ENCODE data around the gene ZNF490.
A peak's percentile ranks its signal among the peaks of the same experiment; 100 is the strongest.
"Not testable (repeated sequence)": the region's sequence is repeated elsewhere in the genome, so short reads cannot be mapped to it uniquely, and the experiment has no call there.

Gene ZNF490

DNA sequence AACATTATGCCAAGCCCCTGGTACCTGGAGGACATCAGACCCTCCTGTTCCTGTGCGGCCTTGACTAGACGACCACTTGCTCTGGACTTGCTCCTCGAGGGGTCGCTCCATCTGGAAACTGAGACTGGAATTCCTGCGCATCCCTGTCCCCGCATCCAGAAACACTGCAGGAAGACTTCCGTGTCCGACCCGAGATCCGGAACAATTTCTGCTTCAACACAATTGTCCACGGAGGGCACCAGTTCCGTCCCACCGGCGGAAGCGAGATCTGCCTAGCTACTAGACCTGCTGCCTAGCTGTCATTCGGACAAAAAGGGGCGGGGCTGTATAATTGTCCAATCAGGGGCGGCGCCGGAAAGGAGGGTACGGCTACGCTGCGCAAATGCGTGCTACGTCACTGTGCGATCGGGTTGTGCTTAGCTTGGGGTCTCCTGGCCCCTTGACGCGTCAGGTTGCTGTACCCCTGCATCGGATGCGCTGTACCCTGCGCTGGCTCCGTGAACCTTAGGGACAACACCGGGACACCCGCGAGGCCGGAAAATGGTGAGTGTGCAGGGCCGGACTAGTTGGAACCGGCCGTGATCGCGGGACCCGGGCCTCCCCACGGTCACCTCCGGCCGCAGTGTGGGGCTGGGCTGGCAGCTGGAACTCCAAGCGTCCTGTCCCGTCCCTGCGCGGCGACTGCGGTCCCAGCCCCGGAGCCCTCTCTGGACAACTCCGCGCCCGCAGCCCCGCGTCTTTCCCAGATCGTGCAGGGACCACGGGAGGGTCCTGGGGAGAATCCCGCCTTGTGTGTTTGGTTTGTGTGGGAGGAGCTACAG is at the start of gene ZNF490, which contains the start of gene ZNF791:
ZNF490 (minus strand) TSS at position 274 of the 821 bp plus-strand sequence; CDS start at position 141, 133 bp downstream.
ZNF791 (plus strand) TSS at position 381 of the 821 bp plus-strand sequence; CDS start at position 541, 160 bp downstream.
- DNase-seq, result peak; percentile 73

DNA sequence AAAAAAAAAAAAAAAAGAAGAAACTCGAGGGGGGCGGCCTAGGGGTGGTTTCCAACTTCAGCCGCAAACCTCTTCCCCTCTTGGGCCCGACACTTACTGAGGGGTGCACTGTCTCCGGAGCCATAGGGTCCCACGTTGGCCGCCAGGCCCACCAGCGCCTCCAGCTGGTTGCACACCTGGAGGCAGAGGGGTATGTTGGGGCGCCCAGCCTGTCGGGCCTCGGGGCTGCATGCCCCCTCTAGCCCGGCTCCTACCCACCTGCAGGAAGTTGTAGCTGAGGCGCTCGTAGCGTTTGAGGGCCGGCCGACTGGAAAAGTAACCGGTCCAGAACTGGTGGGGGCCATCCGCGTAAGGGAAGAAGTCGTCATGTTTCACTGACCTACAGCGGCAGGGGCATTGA is 47.4 kb upstream of the ZNF490 start:
- no peak for DNase-seq

DNA sequence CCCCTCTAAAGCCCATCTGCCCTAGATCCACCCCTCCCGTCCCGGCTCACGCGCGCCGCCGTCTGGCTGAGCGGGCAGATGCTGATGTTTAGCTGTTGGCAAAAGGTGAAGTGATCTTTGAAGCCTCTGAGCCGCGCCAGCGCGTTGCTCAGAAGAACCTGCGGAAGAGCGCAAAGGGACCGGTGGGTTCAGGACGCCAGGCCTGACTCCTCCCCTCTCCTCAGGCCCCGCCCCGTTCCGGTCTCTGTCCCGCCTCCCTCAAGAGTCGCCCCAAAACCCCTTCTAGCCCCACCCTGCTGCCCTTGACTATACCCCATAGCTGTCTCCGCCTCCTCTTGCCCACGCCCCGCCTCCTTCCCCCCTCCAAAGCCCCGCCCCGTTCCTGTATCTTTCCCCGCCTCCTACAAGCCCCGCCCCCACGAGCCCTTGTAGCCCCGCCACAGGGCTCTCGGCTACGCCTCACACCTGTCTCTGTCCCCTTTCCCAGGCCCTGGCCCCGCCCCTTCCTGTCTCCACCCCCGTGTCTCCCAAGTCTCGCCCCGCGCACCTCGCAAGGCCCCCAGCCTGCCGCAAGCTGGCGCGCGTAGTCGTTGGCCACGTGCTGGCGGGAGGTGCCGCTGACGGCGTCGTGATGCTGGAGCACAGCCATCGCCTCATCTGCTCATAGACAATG is 46.4 kb upstream of the ZNF490 start:
- no peak for DNase-seq

DNA sequence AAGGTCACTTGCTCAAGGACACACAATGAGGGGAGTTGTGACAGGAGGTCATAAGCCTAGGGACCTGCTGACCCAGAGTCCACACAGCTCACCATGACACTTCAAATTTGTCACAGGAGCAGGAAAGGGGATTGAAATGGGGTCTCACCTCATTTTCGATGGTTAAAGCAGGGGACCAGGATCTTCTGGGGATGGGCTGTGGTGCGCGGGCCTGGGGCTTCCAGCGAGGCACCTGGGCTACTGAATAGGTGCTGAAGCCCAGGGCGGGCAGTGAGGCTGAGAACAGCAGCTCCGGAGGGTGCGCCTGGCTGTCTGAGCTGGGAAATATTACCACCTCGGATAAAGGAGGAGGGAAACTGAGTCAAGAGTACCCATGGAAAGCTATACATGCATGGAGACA is 44.9 kb upstream of the ZNF490 start:
- DNase-seq, result no peak

DNA sequence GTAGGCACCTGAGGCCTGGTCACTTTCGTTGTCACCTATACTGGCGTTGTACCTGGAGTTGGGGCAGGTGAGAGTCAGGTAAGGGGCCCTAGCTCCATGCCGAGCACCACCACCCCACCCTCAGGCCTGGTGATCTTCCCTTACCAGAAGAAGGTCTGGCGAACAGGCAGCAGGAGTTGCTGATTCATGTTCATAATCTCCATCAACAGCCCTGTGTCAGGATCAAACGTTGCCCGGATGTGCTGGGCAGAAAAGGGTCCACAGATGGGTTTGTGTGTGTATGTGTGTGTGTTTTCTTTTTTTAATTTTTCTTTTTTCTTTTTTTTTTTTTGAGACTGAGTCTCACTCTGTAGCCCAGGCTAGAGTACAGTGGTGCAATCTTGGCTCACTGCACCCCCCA is 41.6 kb upstream of the ZNF490 start:
- DNase-seq, result no peak

DNA sequence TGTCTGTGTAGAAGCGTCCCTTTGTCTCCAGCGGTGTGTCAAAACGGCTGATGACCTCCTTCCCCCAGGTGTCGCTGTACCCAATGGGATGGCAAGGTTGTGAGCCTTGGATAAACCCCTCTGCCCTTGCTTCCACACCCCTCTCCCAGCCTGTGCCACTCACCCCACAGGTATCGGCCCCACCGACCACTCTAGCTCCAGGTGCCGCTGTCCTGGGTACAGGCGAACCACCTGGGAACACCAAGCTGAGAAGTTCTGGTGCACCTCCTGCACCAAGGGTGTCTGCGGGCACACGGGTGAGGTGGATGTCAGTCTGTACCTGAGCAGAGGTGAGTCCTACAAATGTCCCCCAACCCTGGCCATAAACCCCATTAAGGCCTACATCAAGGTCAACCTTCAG is 39.3 kb upstream of the ZNF490 start:
- DNase-seq, result no peak

DNA sequence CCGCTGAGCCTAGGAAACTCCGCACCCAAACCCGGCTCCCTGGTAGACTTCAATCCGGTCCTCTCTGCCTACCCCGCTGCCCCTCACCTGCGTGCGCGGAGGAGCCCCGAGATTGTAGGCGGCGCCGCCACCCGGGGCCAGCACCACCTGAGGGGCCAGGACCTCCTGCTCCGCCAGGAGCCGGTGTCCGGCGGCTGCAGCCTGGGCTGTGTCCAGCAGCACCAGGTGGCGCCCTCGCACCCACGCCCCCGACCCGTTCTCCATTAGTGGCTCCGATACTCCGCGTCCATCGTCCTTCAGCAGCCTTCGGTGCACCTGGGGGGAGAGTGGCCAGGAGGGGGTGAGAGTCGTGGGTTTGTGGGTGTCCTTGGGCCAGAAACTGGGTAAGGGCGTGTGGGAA is 37.5 kb upstream of the ZNF490 start:
- DNase-seq, result no peak

DNA sequence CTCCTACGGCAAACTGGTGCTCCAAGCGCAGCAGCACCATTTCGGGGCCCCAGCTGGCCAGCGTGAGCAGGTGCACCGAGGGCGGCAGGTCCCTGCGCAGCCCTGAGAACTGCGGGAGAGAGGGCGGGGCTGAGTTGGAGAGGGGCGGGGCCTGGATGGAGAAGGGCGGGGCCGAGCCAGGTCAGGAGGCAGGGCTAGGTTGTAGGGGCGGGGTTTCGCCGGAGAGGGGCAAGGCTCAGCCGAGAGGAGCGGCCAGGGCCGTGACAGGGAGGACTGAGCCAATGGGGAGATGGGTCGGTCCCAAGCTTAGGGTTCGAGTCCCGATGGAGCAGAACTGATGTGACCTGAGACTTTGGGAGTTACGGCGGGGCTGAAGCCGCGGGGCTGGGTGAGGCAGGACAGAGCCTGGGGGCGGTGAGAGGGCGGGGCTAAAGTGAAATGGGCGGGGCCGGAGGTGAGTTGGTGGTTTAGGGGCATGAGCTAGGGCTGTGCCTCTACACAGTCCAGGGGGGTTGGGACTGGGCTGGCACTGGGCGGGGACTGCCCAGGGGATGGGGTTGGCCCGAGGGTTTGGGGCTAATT is 37.0 kb upstream of the ZNF490 start:
- no peak for DNase-seq

DNA sequence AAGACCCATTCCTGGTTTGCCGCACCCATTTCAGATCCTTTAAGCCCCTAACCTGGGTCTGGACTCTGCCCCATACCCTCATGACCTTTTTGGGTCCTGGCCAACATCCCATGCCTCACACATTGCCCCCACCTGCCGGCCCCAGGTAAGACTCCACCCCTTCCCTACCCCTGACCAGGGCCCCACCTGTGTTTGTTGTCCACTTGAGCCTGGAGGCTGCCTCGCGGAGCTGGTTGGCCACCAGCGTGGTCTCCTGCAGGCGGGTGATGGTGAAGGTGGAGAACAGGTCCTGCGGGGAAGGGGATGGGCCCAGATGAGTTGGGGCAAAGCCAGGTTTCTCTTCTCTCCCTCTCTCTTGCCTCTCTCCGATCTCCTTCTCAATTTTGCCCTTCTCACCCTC is 36.4 kb upstream of the ZNF490 start:
- no peak for DNase-seq

DNA sequence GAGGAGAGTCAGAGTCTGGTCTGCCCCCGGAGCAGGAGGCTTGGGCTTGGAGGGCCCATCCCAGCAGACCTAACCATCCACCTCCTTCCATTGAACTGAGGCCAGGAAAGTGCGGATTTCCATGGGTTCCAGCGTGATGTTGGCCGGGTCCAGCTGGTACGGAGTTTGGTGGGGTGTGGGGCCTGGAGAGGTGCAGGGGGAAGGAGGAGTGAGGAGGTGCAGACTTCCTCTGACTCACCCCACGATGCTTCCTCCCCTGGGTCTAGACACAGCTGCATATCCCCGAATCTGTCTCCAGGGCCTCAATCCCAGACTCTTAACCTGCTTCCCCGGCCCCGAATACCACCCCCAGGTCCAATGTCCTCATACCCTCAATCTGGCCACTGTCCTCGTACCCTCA is 35.9 kb upstream of the ZNF490 start:
- no peak for DNase-seq

DNA sequence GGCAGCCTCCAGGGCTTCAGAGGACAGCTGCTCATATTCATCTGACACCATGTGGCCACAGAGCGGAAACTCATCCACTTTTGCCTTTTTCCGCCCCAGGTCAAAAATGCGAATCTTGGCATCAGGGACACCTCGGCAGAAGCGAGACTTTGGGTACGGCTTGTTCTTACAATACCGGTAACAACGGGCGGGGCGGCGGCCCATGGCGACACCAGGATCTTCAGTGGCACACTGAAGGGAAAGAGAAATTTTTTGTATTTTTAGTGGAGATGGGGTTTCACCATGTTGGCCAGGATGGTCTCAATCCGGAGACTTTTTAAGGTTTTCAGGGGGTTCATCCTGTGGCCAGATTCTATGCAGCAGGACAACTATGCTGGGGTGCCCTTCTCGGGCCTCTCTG is 33.1 kb upstream of the ZNF490 start:
- DNase-seq, result not testable (repeated sequence)

DNA sequence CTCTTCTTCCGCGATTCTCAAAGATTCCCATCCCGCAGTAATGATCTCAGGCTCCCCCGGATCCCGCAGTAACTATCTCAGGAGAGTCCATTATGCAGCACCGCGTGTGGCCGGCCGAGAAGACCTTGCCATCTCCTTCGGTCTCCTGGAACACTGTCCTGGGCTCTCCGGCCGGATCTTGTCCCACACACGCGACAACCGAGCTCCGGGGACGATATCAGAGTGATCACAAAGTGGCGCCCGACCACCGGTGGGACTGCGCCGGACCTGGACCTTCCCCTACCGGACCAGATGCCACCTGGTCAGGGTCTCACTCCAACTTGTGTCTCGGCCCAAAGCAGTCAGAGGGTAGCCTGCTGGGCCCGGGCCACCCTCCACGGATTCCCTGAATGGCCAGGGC is 31.9 kb upstream of the ZNF490 start:
- no peak for DNase-seq

DNA sequence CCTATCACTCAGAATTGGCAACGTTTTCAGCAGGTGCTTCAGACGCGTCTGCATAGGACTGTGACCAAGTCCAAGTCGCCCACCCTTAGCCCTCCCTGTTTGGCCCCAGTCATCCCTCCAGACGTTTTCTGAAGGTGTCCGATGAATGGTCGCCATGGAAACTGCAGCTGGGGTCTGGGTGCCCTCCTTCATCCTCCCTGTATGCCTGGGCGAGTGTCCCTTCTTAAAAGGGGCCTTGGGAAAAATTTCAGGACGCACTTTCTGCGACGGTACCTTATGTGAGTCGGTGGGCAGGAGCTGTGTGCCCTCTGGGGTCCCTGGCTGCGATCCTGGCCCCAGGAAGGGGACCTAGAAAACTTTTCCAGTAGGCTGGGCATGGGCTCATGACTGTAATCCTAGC is 30.8 kb upstream of the ZNF490 start:
- DNase-seq, result no peak

DNA sequence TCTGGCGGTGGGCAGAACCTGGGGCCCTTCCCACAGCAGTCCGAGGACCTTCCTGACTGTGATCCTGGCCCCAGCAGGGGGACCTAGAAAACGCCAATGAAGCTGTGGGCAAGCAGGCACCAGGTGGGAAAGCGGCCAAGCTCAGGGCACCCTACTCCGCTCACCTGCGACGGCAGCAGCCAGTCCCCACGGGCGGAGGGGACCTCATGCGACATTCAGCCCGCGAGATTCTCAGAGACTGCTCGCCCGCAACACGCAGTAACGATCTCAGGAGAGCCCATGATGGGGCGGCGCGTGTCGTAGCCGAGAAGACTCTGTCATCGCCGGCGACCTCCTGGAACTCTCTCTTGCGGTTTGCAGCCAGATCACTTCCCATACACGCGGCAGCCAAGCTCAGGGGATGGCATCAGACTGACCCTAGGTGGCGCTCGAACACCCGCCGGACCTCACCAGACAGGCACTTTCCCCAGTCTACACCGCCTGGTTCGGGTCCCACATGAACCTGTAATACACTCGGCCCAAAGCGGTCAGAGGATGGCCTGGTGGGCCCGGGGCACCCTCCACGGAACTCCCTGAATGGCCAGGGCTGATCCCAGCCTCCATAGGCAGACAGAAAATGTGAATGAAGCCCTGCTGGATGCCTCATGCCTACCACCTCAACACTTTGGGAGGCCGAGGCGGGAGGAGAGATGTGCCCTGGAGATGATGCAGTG is 29.4 kb upstream of the ZNF490 start:
- DNase-seq, result peak; percentile 69

DNA sequence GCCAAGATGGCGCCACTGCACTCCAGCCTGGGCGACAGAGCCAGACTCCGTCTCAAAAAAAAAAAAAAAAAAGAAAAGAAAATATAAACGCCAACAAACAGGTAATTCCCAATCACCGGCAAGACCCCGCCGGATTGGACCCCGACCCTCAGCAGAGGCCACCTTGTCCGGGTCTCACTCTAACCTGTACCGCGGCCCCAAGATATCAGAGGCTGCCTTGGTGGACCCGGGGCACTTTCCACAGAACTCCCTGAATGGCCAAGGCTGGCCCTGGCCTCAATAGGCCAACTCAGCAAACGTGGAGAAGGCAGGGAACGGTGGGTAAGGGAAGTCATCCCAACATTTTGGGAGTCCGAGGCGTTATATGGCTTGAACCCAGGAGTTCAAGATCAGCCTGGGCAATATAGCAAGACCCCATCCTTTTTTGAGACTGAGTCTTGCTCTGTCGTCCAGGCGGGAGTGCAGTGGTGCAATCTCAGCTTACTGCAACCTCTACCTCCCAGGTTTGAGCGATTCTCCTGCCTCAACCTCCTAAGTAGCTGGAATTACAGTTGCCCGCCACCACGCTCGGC is 28.1 kb upstream of the ZNF490 start:
- DNase-seq, result no peak

DNA sequence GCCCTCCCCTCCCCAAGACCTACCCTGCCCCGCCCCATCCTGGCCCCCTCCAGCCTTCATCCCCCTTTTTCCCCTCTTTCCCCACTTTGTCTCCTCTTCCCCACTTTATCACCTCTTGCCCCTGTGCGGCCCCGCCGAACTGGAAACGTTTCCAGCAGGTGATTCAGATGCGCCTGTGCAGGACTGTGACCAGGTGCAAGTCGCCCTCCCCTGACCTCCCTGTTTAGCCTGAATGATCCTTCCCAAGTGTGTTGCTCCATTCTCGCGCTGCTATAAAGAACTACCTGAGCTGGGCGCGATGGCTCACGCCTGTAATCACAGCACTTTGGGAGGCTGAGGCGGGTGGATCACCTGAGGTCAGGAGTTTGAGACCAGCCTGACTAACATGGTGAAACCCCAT is 26.0 kb upstream of the ZNF490 start:
- no peak for DNase-seq

DNA sequence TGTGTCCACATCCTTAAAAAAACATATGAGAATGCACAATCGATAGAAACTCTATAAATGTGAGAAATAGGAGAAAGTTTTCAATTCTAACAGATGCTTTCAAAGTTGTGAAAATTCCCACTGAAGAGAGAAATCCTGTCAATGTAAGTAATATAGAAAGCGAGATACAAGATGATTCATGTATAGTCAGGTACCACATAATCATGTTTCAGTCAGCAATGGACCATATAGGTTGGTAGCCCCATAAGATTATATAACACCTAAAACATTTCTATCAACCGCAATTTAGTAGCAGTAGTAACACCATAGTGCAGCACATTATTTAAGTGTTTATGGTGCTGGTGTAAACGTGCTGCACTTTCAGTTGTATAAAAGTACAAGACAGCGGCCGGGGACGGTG is 18.6 kb upstream of the ZNF490 start:
- no peak for DNase-seq

DNA sequence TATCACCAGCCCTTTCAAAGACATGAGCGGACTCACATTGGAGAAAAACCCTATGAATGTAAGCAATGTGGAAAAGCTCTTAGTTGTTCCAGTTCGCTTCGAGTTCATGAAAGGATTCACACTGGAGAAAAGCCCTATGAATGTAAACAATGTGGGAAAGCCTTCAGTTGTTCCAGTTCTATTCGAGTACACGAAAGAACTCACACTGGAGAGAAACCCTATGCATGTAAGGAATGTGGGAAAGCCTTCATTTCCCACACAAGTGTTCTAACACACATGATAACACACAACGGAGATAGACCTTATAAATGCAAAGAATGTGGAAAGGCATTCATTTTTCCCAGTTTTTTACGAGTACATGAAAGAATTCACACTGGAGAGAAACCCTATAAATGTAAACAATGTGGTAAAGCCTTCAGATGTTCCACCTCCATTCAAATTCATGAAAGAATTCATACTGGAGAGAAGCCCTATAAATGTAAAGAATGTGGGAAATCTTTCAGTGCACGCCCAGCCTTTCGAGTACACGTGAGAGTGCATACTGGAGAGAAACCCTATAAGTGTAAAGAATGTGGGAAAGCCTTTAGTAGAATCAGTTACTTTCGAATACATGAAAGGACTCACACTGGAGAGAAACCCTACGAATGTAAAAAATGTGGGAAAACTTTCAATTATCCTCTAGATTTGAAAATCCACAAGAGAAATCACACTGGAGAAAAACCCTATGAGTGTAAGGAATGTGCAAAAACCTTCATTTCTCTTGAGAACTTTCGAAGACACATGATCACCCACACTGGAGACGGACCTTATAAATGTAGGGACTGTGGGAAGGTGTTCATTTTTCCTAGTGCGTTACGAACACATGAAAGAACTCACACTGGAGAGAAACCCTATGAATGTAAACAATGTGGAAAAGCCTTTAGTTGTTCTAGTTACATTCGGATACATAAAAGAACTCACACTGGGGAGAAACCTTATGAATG is 17.7 kb upstream of the ZNF490 start:
- DNase-seq, result no peak

DNA sequence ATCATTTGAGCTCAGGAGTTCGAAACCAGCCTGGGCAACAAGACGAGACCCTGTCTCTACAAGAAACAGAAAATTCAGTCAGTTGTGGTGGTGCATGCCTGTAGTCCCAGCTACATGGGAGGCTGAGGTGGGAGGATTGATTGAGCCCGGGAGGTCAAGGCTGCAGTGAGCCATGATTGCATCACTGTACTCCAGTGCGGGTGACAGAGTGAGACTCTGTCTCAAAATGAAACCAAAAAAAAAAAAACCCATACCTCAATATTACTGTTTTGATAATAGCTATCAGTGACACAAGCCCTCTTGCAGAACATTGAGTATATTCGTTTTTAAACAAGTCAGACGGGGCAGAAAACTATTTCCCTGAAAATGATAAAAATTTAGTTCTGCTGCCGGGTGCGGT is 16.3 kb upstream of the ZNF490 start:
- no peak for DNase-seq

DNA sequence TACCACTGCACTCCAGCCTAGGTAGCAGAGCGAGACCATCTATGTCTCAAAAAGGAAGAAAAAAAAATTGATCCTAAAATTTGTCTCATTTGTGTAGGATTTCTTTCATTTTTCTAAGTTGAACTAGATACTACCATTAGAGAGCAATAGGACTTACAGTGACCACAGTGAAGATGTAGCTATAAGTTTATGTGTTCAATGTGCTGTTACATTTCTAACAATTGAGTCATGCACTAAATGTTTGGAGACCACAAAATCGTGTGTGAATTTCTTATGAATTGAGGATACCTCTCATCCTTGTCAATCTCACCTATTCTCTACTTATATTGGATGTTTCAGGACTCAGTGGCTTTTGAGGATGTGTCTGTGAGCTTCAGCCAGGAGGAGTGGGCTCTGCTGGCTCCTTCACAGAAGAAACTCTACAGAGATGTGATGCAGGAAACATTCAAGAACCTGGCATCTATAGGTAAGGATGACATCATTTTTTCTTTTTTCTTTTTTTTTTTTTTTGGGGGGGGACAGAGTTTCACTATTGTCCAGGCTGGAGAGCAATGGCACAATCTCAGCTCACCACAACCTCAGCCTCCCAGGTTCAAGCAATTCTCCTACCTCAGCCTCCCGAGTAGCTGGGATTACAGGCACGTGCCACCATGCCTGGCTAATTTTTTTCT is 12.9 kb upstream of the ZNF490 start:
- DNase-seq, result no peak
